OCI-M1 (cell line): ENCODE results near the gene NEGR1.
A peak's percentile ranks its signal among the peaks of the same experiment; 100 is the strongest.

Experiments
- DNase-seq: peaks from one replicate; lab custom pipeline; 2025; lab: John Stamatoyannopoulos, UW

The NEGR1 gene

DNA sequence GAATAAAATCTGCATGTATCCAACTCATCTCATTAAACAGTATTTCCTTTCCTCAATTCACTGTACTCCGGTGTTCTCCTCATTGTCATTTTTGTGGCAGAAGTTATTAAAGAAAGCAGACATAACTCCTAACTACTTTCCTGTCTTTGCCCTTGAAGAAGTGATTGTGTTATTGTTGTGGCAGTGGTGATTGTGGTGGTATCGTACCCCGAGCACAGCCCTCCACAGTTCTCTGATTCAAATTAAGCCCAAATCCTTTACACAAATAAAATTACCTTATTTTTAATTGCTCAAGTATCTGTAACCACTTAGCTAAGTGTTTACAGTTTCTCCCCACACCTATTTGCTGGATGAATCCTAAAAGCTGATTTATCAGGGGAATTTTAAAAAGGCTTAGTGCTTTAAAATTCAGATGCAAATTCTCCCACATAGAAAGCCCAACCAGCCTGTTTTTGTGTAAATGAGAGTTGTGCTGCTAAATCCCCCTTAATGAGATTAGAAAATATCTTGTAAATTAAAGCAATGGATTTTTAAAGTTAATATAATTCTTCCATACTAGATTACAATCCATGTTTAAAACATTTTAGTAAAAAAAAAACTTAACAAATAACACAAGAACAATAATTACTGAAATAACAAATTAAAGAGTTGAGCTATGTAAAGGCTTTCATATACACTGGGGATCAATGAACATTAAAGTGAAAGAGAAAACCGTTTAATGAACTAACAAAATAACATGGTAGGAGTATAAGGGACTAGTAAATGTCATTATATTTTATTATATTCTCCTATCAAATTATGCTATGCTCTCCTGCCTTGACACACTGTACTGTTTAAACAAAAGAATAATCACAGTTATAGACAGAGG, 259.0 kb downstream of the NEGR1 start:
- no peak for DNase-seq

DNA sequence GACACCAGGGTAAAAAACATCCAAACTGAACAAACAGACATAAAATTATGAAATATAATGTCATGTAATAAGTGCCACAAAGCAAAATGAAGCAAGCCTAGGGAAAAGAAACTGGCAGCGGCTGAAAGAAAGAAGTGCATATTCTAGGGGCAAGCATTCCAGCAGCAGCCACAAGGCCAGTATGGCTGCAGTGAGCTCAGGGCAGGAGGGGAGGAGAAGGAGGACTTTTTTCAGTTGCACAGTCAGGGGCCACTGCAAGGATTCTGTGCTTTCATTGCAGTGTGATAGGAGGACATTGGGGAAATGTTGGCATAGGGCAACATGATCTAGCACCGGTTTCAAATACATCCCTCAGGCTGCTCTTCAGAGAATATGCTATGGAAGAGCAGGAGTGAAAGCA, 263.8 kb downstream of the NEGR1 start:
- no peak for DNase-seq

DNA sequence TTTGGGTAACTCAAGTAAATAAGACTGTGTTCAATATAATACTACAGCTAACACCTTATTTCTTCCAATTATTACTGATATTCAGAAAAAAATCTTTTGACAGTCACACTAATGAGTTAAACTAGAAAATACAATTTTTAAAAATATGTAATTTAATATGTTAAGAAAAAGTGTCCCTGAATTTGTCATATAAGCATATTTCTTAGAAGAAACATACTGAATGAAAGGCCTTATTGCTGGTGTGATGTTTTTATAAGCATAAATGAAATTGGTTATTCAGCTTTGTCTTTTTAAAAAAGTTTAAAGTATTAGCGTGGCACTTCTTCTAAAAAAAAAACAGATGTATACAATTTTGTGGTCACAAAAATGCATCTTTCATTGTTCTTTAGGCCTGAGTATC, 267.3 kb downstream of the NEGR1 start:
- DNase-seq: no peak

DNA sequence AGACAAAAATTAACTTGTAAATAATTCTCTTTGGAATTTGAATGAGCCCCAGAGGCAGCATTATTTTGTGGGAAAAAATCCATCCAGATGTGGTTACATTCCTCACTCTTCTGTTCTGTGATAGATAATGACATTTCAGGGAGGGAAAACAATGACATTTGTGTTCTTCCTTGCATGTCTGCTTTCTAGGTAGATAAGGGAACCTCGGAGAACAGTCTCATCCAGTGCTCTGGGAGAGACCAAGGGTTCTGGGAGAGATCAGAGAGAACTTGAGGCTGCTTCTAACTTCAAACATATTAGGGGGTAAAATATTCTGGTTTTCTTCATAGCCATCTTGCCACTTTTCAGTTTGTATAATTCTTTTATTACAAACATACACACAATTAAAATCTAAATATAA, 269.2 kb downstream of the NEGR1 start:
- DNase-seq: peak; percentile 21

DNA sequence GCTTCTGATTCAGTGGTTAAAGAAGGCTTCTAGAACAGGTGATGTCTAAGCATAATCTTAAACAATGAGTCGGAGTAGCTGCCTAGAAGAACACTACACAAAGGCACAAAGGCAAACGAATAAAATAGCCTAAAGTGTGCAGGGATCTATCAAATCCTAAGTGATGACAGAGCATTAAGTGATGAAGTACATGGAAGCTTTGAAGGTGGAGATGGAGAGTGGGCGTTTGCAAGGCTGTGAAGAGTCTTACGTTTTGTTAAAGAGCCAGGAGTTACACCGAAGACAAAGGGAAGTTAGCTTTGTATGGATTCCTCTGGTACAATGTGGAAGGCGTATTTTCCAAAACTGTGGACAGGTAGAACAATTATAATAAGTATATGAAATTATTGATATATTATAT, 270.6 kb downstream of the NEGR1 start:
- no peak for DNase-seq

DNA sequence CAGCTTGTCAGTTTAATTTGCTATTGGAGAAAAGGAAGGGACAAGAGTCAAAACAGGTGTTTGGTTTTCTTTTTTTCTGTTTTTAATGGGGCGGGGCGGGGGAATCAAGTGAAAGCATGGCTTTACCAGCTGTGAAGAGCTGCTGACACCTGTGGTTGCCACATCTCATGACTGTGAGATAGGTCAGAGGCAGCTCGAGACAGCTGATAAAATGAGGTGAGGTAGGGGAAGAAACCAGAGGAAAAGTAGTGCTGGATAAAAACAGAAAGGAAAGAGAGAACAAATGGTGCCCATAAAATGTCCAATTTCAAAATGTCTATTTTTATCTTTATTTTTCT, 272.3 kb downstream of the NEGR1 start:
- DNase-seq: peak; percentile 20

DNA sequence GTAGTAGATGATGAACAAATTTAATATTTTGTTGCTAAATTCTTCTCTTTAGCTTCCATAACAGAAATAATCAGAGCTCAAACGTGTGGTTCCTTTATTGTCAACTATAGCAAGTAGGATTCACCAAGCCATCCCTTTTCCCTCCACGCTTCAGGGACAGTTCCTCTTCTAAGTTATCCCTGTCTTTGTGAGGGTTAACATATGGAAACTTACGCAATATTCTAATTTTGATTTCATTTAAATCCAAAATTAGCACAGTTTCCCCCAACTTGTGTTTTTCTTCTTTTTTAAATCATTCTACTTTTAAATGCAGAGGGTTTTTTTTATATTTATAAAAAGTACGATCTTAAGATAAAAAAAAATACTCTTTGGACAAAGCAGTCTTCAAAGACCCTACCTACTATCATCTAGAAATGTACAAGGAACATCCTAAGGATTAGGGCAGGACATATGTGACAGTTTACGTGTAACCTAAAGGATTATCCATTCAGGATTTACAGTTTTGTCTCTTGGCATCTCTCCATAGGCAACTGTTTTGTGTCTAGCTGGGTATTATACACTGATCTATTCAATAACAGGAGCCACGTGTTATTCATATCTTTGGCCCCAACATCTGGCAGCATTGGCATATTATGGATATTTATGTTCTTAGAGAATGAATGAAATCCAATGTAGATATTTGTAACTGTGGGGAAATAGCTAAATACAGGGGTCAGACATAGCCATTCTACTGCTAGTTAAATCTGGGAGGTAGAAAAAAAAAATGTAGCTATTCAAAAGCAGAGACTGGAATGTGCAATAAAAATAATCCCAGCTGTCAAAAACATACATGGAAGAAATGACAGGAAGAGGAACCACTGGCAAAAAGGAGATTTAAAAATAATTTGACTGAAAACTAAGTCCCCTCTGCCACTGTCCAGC, 272.9 kb downstream of the NEGR1 start:
- DNase-seq: no peak

DNA sequence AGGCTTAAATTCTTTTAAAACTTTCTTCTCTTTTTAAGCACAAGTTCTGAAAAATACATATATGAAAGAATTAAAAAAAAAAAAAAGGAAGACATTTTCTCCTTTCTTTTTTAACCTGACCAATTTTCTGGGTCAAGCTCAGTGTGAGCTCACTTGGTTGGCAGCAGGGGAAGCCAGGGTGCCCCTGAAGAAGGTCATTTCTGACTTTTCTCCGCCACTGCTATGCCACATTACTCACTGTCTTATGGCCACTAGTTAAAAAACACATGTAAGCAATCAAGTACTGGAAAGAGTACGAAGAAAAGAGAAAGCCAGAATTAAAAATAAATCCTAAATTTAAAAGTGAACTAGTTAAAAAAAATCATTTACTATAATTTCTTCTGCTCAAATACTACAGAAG, 275.0 kb downstream of the NEGR1 start:
- DNase-seq: no peak

DNA sequence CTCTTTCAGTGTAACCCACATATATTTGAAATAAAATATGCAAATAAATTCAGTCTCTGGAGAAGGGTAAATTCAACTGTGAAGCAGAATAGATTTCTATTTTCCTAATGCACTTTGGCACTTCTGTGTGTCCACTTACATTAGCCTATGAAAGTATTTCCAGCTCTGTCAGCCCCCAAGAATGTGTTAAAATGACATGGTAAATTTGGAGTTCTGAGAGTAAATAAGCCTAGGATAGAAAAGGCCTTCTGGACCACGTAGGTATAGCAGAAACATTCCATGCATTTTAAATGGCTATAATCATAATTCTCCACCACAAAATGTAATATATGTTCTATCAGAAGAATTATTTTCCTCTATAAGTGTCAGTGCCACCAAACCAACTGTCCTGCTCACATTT, 276.2 kb downstream of the NEGR1 start:
- no peak for DNase-seq

DNA sequence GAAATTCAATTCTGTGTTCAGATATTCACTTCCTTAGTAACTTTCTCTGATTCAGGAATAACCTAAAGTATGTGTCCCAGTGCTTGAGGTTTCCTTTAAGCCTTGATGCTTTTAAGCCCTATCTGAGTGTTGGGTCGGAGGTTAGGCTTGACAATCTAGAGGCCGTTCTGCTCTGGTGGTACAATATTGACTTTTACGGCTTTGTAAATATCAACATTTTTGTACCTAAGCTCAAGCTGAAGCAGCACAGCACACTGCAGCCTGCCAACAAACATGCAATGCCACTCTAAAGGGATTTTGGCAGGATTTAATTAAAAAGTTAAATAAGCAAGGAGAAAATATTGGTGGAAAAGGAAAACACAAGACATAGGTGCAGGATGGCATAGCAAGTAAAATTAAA, 279.2 kb downstream of the NEGR1 start:
- no peak for DNase-seq

DNA sequence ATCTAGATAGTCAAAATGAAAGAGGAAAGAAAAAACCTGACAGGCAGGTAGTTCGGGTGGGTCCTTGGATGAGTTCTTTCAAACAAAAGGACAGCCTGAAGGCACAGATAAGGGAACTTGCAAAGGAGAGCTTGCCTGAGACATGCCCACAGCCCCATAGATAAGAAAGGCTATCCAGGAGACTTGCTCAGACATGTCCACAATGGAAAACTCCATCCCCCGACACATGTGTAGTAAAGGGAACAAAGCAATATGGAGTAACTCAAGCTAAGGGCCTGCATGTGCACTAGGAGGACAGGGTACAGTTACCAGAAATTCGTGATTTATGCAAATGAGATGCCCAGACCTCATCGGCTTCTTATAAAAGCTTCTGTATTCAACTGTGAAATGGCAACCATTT, 281.5 kb downstream of the NEGR1 start:
- DNase-seq: peak; percentile 65

DNA sequence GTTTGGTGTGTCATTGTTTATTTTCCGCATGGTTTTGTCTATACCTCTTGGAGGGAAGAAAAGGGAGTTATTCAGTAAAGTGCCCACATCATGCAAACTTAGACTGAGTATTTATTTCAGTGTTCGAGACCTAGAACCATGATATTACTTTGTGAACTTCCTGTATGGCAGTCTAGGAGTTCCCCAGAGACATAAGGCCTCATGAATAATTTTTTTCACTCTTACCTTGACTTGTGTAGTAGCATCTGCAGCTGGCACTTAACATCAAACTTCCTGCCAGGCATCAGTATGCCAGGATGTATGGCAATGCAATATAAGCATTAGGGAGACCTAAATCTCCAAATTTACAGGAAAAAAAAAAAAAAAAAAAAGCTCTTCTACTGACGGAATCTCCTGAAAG, 287.7 kb downstream of the NEGR1 start:
- no peak for DNase-seq

DNA sequence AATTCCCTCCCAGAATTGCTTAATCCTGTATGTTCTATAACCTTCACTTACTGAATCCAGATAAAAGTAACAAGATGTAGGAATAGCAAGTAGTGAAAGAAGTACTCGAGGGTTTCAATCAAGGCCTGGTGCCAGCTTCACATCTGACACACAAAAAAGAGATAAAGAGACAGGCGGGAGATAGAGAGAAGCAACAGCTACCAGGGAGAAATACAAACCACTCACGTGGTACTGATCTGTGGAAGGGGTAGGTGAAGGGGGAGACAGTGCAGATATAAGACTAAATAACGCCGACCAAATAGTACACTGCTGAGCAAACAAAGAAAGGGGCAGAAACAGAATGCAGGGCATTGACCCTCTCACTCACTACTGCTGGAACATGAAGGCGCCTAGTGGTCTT, 295.2 kb downstream of the NEGR1 start:
- no peak for DNase-seq

DNA sequence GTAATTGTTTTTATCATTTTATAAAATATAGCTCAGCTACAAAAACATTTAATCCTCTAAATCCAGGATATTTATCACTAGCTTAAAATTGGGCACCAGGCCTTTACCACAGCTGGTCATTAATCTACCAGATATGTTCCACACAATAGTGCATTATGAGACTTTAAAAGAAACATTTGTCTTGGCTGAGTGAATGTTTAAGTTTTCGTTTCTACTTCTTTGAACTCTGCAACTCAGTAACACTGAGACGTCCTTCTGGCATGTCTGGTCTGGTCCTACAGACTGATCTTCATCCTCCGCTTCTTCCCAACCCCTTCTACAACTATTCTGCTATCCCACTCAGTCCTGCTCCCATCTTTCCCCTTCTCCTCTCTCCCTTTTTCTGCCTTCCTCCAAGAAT, 296.2 kb downstream of the NEGR1 start:
- DNase-seq: no peak

DNA sequence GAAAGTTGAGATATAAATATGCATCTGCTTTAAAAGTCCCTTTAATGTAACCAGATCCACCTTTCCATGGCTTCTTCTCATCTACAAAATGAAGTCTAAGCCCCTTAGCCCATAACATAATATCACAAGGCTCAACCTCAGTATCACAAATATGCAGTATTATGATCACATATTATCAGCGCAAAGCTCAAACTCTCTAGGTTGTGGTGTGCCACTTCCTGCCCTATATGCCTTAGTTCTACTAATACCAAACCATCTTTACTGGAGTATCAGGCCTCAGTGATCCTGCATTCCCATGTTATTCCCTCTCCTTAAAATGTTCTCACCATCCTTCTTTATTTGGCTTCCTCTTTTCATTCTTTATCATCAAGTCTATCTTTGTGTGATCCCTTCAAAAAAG, 301.8 kb downstream of the NEGR1 start:
- no peak for DNase-seq

DNA sequence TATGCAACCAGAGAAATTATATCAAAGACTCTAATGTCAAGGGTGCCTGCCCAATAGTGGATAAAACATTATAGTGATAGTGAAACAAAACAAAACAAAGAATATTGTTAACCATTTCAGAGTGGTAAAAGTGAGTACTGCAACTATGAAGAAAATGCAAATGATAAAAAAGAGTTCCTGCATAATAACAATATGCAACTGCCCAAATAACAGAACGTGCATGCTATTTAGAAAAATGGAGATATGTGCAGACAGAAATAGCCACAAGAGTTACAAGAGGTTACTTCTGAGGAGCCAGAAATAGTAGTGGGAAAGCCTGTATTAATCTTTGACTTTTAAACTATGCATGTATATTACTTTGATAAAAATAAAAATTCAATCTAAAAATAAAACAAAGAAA, 302.5 kb downstream of the NEGR1 start:
- no peak for DNase-seq

DNA sequence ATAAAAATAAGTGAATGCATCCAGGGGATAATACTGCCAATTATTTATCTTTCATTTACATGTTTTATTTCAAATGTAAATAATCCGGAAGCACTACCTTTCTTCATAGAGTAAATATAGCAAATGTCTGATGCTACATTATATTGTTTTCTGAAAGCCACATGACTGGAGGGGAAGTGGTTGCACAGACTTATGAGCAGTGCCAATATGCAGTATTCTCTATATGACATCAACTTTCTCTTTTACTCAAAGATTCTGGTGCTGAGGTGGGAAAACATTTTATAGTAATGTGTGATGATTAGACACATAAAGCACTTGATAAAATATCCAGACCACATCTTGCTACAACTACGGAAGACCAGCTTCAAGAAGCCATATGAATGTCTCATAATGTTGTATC, 314.7 kb downstream of the NEGR1 start:
- no peak for DNase-seq

DNA sequence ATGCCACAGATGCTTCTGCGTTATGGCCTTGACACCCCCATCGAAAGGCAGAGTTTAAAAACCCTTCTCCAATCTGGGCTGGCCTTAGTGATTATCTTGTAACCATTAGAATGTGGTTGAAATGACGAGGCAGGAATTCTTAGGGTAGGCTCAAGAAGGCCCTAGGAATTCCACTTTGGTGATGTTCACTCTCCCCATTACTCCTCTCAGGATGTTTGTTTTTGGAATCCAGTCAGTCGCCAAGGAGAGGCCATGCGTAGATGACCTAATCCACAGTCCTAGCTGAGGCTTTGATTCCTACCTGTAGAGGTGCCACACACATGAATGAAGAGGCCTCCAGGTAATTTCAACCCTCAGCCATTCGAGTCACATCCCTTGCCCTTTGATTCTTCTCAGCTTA, 318.2 kb downstream of the NEGR1 start:
- no peak for DNase-seq

DNA sequence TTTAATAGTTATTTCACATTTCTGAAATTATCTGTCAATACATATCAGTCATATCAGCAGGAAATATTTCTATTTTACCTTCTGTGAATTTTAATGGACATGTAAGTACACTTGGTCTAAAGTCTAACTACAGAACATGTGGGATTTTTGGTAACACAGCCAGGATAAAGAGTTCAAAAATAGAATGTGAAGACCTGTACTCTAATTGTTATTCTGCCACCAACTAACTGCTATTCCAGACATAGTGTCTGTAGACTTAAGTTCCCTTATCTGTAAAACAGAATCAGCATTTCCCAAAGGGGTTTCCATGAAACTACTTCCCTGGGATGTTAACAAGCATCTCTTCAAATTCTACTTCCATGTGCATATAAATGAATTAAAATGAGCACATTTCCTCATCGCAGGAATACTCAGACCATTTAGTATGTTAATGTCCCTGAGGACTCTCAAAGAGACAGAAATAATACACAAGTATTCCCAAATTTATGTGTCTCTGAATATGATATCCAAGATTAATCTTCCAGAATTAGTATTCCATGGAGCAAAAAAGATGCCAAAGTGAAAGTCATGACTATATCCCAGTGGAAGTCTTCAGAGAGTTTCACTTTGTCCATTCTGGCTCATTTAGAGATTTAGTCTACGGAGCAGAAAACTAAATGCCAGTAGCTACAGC, 325.6 kb downstream of the NEGR1 start:
- no peak for DNase-seq

DNA sequence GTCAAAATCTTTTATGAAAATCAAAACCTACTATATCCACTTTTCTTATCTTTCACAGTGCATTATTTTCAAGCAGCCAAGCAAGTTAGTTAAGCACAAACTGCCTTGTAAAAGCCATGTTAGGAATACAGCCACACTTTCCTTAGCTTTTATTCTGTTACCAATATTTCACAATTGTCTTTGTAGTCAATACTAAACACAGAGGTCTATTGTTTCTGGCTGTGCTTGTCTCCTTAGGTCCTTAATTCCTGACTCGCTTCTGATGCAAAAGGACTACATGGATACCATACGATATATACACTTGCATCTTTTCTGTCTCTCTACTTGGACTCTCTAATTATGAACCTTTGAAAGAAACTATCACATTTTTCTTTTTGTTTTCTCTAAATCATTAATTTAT, 331.8 kb downstream of the NEGR1 start:
- peak; percentile 73 for DNase-seq

DNA sequence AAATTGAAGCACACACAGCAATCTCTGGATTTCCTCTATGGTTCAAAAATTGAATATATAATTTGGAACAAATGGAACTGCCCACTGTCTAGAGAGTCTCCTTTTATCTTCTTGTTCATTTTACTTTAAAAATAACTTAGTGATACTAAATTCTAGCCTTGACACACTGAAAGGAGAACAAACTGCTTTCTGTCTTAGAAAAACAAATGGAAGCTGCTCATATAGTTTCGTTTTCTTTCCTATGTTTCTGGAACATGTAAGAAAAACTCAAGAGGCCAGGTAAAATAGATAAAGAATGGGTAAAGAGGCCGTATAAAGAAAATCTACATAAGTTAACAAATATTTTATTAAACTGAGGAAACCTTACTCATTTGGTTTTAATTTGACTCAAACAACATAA, 332.7 kb downstream of the NEGR1 start:
- peak; percentile 36 for DNase-seq

DNA sequence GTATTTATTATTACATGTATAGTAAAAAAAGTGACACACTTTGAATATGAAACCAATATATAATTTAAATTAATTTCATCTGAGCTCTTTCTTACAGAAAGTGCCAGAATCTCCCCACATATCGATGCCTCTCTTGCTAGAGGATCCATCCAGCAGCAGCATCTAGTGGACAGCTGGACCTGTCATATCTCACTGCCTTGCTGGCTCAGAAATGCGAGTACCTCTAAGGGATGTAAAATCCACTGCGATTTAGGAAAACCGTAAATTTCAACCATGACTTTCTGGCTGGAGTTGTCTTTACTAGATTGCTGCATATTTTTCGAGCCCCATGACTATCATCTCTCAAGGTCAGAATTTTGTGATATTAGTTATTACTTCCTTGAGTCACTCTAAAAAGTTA, 333.8 kb downstream of the NEGR1 start:
- DNase-seq: peak; percentile 7

DNA sequence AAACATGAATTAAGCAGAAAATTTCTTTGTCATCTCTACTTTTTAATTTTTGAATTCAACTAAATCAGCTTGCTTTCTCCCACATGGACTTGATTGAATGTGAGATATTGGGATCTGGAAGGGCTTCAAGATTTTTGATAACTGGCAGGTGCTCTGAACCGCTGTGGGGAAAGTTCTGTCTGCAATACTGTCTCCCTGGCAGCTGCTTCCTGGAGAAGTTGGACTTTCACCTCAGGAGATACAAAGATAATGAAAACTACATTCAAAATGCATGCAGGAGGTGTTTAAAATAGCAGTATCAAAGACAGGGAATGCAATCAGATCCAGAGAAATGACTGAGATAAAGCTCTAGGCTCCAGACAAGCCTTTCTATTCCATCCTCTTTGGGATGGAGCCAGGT, 338.3 kb downstream of the NEGR1 start:
- no peak for DNase-seq
